MCF 10A (cell line): ENCODE measurements around the gene PCP2. TPM values are rescaled to one million over a fixed set of nuclear protein-coding genes. Genes with fewer than 3 reads are reported as not detected.
A peak's percentile ranks its signal among the peaks of the same experiment; 100 is the strongest.

Experiments
- BruUV-seq: library from RNA; stranded (reverse); fragments of 400-500 nt; replicated peaks from 2 replicates; lab custom pipeline; 2021; lab: Mats Ljungman, UMichigan
- CTCF ChIA-PET: fragments of 300-600 bp; sonication (Branson Sonifier 250); formaldehyde crosslinking; extraction: SDS; loops from one replicate; lab custom pipeline; 2021; ENCODE audit warnings: antibody characterized with exemption, inconsistent platforms; lab: Yijun Ruan, JAX
- POLR2A ChIA-PET: fragments of 300-600, 350-650 bp; sonication (Branson Sonifier 250); formaldehyde crosslinking; extraction: SDS; loops from one replicate; lab custom pipeline; 2020; ENCODE audit warnings: antibody characterized with exemption, inconsistent platforms; lab: Yijun Ruan, JAX
- DNase-seq: peaks from one replicate; pipeline ENCODE4 v3.0.0-alpha.2; 2018; ENCODE audit not compliant: unreplicated experiment
- H3K27ac Mint-ChIP-seq: one replicate; pipeline ENCODE4 v1.8.0; 2022; ENCODE audit warnings: mild to moderate bottlenecking, low read depth, mixed read lengths; ENCODE audit not compliant: unreplicated experiment
- H3K27me3 Mint-ChIP-seq: one replicate; pipeline ENCODE4 v1.8.0; 2022; ENCODE audit warnings: mixed read lengths; ENCODE audit not compliant: insufficient read depth, unreplicated experiment
- H3K36me3 Mint-ChIP-seq: one replicate; pipeline ENCODE4 v1.8.0; 2022; ENCODE audit warnings: mild to moderate bottlenecking, moderate library complexity, mixed read lengths; ENCODE audit not compliant: insufficient read depth, unreplicated experiment
- H3K4me1 Mint-ChIP-seq: one replicate; pipeline ENCODE4 v1.8.0; 2022; ENCODE audit warnings: mixed read lengths; ENCODE audit not compliant: insufficient read depth, unreplicated experiment
- H3K4me3 Mint-ChIP-seq: one replicate; pipeline ENCODE4 v1.8.0; 2022; ENCODE audit warnings: mild to moderate bottlenecking, moderate library complexity, mixed read lengths; ENCODE audit not compliant: unreplicated experiment
- H3K9me3 Mint-ChIP-seq: one replicate; pipeline ENCODE4 v1.8.0; 2022; ENCODE audit warnings: mixed read lengths; ENCODE audit not compliant: unreplicated experiment
- CTCF ChIP-seq: fragments of 200-600 bp; IDR thresholded peaks from one replicate; pipeline ENCODE4 v1.8.0; 2022; ENCODE audit warnings: antibody characterized with exemption, mild to moderate bottlenecking; ENCODE audit not compliant: unreplicated experiment
- intact Hi-C: fragments of 100-400 bp; cut with micrococcal nuclease; formaldehyde crosslinking; loops from 2 replicates; pipeline ENCODE4 v1.14.1; 2022
- total RNA-seq: library from RNA; stranded (reverse); gene quantifications from 2 replicates; pipeline ENCODE4 v1.2.3, GENCODE V29; 2022

The PCP2 gene
- total RNA-seq, 1 experiment from 2014 or later = not detected

DNA sequence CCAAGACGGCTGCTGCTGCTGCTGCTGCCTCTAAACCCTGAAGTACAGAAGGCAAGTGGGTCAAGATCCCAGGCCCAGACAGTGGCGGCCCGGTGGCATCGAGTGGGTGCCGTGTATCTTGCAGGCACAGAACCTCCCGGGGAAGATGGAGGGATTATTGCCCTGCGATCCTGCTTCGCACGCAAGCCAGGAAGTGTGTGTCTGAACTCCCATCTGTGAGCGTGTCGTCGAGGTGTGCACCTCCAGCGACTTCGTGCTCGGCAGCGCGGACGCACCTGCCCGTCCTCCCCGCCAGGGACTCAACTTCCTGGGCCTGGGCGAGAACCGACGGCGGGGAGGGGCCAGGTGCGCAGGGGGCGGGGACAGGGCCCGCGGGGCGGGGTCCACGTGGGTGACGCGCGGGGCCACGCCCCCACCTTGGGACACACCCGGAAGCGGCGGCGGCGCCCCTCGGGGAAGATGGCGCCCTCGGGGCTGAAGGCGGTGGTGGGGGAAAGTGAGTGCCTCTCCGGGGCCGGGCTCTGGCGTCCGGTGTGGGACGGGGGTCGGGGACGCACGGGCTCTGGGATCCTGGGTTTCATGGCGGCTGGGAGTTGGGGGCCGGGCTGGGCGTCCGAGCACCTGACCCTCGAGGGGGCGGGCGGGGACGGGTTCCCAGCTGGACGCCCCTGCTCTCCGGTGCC is 3.3 kb upstream of the PCP2 start, which contains the start of gene STXBP2:
TSS of gene STXBP2 (plus strand) at position 420 of the 683 bp plus-strand sequence. CDS start at position 460, 40 bp downstream.
- BruUV-seq = no TSS peak
- no peak for TF ChIP-seq CTCF
- peak; percentile 80 for DNase-seq
- CTCF ChIA-PET = interaction anchor here (1.1 to 1.6 kb wide), 4 partner anchors 16 to 64 kb away, joined by 3 to 10 read pairs (median 4); partner anchors contain the start of gene TRAPPC5
- Mint-ChIP-seq H3K36me3 (peaks cover 7% of the 10 kb centered on the region), H3K27ac (peak within 1 kb of the TSS; percentile 90), H3K27me3 (no peaks in the 10 kb centered on the region), H3K4me3 (peak within 1 kb of the TSS; percentile 80), H3K4me1 (peaks cover 5% of the 10 kb centered on the region), H3K9me3 (no peaks in the 10 kb centered on the region)
- intact Hi-C loops = no loop called here
- POLR2A ChIA-PET = interaction anchor here (0.7 to 2.3 kb wide), 6 partner anchors 8 to 68 kb away, joined by 3 to 10 read pairs (median 5); no protein-coding TSS in a partner anchor

GRCh38 chr19:7636317-7636690 is 2.8 kb upstream of the PCP2 start:
- peaks cover 5% of the 10 kb centered on the region for H3K4me1 Mint-ChIP-seq
- intact Hi-C loops = no loop called here
- TF ChIP-seq CTCF = no peak
- no peaks in the 10 kb centered on the region for H3K27me3 Mint-ChIP-seq
- CTCF ChIA-PET = interaction anchor here (1.1 kb wide), 1 partner anchor 64 kb away, joined by 3 read pairs; no protein-coding TSS in a partner anchor
- BruUV-seq = no TSS peak
- H3K36me3 Mint-ChIP-seq = peaks cover 12% of the 10 kb centered on the region
- H3K27ac Mint-ChIP-seq = no peak overlapping the region
- H3K9me3 Mint-ChIP-seq = no peaks in the 10 kb centered on the region
- POLR2A ChIA-PET = interaction anchor here (0.6 to 1.1 kb wide), 2 partner anchors 44 to 166 kb away, joined by 3 read pairs; partner anchors contain the start of gene TRAPPC5
- DNase-seq = no peak
- H3K4me3 Mint-ChIP-seq = peak overlapping the region; percentile 80

DNA sequence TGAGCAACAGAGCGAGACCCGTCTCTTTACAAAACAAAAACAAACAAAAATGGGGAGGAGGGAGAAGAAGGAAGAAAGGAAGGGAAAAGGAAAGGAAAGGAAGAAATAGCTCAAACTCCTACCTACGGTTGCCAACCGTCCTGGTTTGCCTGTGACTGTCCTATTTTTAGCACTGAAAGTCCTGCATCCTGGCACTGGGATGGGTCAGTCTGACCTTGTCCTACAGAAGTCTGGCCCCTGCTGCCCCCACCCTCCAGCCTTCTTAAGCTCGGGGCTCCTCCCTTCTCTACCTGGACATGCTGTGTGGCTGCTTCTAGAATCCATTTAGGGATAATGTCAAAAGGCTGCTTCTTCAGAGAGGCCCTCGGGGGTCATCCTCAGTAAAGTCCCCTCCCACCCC is 2.2 kb upstream of the PCP2 start:
- intact Hi-C loops = no loop called here
- ChIA-PET CTCF (interaction anchor here (0.6 to 1.1 kb wide), 3 partner anchors 63 to 308 kb away, joined by 3 to 5 read pairs (median 3); partner anchors contain the start of gene TIMM44), POLR2A (interaction anchor here (0.6 to 1.2 kb wide), 5 partner anchors 9 to 165 kb away, joined by 3 to 5 read pairs (median 3); partner anchors contain the start of gene TRAPPC5)
- H3K4me3 Mint-ChIP-seq = peak overlapping the region; percentile 80
- no peaks in the 10 kb centered on the region for H3K27me3 Mint-ChIP-seq
- no peak for TF ChIP-seq CTCF
- peaks cover 13% of the 10 kb centered on the region for H3K36me3 Mint-ChIP-seq
- peaks cover 5% of the 10 kb centered on the region for H3K4me1 Mint-ChIP-seq
- H3K27ac Mint-ChIP-seq = no peak overlapping the region
- BruUV-seq = no TSS peak
- no peak for DNase-seq
- H3K9me3 Mint-ChIP-seq = no peaks in the 10 kb centered on the region

DNA sequence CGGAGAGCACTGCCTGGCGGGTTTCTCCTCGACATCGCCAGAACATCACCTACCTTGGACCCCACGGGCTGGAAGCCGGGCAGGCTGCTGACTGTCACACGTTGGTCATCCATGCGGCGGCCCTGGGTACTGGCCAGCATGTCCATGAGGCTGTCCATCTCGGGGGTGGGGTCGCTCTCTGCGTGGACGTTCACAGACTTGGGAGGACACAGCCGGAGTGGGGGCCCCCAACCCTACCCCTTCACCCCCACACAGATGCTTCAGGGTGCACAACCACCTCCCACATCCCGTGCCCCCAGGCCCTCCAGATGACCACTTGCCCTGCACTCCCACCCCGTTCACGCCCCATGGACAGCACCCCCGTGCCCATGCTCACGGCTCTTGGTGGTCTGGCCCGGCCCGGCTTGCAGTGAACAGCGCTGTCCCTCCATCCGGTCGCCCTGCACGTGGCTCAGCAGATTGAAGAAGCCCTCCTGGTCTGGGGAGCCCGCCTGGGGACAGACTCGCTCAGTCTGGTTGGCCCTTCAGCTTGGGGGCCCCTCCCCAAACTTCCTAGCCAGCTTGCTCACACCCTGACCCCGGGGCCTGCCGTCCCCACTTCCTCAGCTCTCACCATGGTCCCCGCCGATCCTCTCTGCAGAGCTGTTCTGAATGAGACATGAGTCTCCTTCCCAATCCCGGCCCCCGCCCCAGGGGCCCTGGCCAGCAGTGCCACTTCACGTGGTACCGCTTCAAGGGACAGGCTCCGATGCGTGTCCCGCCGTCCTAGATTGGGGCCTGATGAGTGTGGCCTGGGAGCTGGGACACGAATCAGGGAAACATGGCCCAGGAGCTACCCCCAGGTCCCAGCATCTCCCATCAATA is 947 bp downstream of the PCP2 start:
- no peaks in the 10 kb centered on the region for H3K27me3 Mint-ChIP-seq
- ChIA-PET POLR2A (no interaction called here), CTCF (interaction anchor here (1.0 to 1.1 kb wide), 2 partner anchors 48 to 64 kb away, joined by 3 read pairs; partner anchors contain the start of gene TRAPPC5)
- no peaks in the 10 kb centered on the region for H3K9me3 Mint-ChIP-seq
- H3K27ac Mint-ChIP-seq = no peak overlapping the region
- peaks cover 23% of the 10 kb centered on the region for H3K4me1 Mint-ChIP-seq
- no peak for TF ChIP-seq CTCF
- no TSS peak for BruUV-seq
- DNase-seq = no peak
- peaks cover 21% of the 10 kb centered on the region for H3K36me3 Mint-ChIP-seq
- intact Hi-C loops = no loop called here
- no peak overlapping the region for H3K4me3 Mint-ChIP-seq
